Fibroblast of lung (primary cell): Measurements from ENCODE around the gene RAB23.

Experiments used
- CTCF ChIP-seq, 2 donors: IDR thresholded peaks in 1 of 2; conservative IDR thresholded peaks in 1 of 2; 1 replicate in 1 of 2; 2 replicates in 1 of 2; pipeline ENCODE4 v1.5.1; 2011 to 2012; ENCODE audit warnings: low read length in 2 of 2, control low read depth in 1 of 2, inconsistent platforms in 1 of 2, low read depth in 1 of 2, mild to moderate bottlenecking in 1 of 2
- EZH2 ChIP-seq: IDR thresholded peaks from 2 replicates; pipeline ENCODE4 v1.5.1; 2012; ENCODE audit warnings: low read length, control low read depth, mild to moderate bottlenecking; ENCODE audit errors: missing control alignments

DNA sequence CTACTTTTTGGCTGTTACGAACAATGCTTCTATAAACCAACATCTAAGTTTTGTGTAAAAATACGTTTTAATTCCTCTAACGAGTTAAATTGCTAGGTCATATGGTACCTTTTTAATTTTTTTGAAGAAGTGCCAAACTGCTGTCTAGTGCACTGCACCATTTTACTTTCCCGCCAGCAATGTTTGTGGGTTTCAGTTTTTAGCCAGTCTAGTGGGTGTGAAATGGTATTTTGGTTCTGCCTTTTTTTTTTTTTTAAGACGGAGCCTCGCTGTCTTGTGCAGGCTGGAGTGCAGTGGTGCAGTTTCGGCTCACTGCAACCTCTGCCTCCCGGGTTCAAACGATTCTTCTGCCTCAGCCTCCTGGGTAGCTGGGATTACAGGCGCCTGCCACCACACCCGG lies 84.1 kb downstream of the RAB23 start:
- TF ChIP-seq CTCF (conservative IDR thresholded peaks at IDR 0.05 in 1 of 2, IDR thresholded peaks at IDR 0.05 in 1 of 2; ENCODE audit: low read depth in 1 of 2, low read length in 2 of 2) (no peak), EZH2 (no peak)
